WTC11 (cell line): ENCODE results near the gene CEP70. TPM values are rescaled to one million over a fixed set of nuclear protein-coding genes. Genes with fewer than 3 reads are reported as not detected.

ENCODE experiments used
- ATAC-seq: fragments of 200-7000 bp; cut with Tn5 transposase; 2 replicates; pipeline ENCODE4 v1.10.0; 2021; ENCODE audit warnings: mild to moderate bottlenecking, moderate library complexity
- CTCF ChIA-PET: fragments of 300-600 bp; sonication (Branson Sonifier 250); formaldehyde crosslinking; loops from one replicate; lab custom pipeline; 2021; ENCODE audit warnings: antibody characterized with exemption; lab: Charles Lee
- POLR2A ChIA-PET: fragments of 350-600 bp; sonication (Branson Sonifier 250); formaldehyde crosslinking; loops from one replicate; lab custom pipeline; 2021; ENCODE audit warnings: antibody characterized with exemption; lab: Charles Lee
- DNase-seq: peaks from one replicate; pipeline ENCODE4 v3.0.0; 2021; ENCODE audit warnings: low spot score
- H3K27ac Mint-ChIP-seq: 2 replicates; pipeline ENCODE4 v1.8.0; 2021; ENCODE audit warnings: mixed read lengths
- H3K27me3 Mint-ChIP-seq: 2 replicates; pipeline ENCODE4 v1.8.0; 2021; ENCODE audit warnings: low read depth, mild to moderate bottlenecking, moderate library complexity, mixed read lengths
- H3K36me3 Mint-ChIP-seq: 2 replicates; pipeline ENCODE4 v1.8.0; 2021; ENCODE audit warnings: mixed read lengths
- H3K4me1 Mint-ChIP-seq: 2 replicates; pipeline ENCODE4 v1.8.0; 2022; ENCODE audit warnings: mixed read lengths
- H3K4me3 Mint-ChIP-seq: 2 replicates; pipeline ENCODE4 v1.8.0; 2021; ENCODE audit warnings: mild to moderate bottlenecking, moderate library complexity, mixed read lengths
- H3K9me3 Mint-ChIP-seq: 2 replicates; pipeline ENCODE4 v1.8.0; 2021; ENCODE audit warnings: mixed read lengths
- EMX1 ChIP-seq: fragments of 250-450 bp; sonication (Bioruptor Pico); IDR thresholded peaks from 2 replicates; pipeline ENCODE4 v1.8.0; 2021; ENCODE audit warnings: mild to moderate bottlenecking
- GABPB1 ChIP-seq: sonication (generic); formaldehyde crosslinking; IDR thresholded peaks from 2 replicates; pipeline ENCODE4 v1.8.1; 2023; ENCODE audit warnings: mild to moderate bottlenecking, missing genetic modification reagents
- HMGA2 ChIP-seq: fragments of 250-450 bp; sonication (Bioruptor Pico); IDR thresholded peaks from 2 replicates; pipeline ENCODE4 v1.4.0; 2021; ENCODE audit warnings: mild to moderate bottlenecking, moderate library complexity
- IRF2 ChIP-seq: sonication (generic); formaldehyde crosslinking; IDR thresholded peaks from 2 replicates; pipeline ENCODE4 v1.8.0; 2022; ENCODE audit warnings: low read depth, missing genetic modification reagents, borderline replicate concordance
- JUN ChIP-seq: sonication (generic); formaldehyde crosslinking; IDR thresholded peaks from 2 replicates; pipeline ENCODE4 v1.8.0; 2023; ENCODE audit warnings: mild to moderate bottlenecking, missing genetic modification reagents
- OVOL2 ChIP-seq: fragments of 250-450 bp; sonication (Bioruptor Pico); IDR thresholded peaks from 2 replicates; pipeline ENCODE4 v1.9.0; 2021; ENCODE audit warnings: mild to moderate bottlenecking, borderline replicate concordance
- SMAD4 ChIP-seq: sonication (generic); formaldehyde crosslinking; IDR thresholded peaks from 2 replicates; pipeline ENCODE4 v1.8.0; 2022; ENCODE audit warnings: mild to moderate bottlenecking, missing genetic modification reagents
- ZBTB21 ChIP-seq: sonication (generic); formaldehyde crosslinking; IDR thresholded peaks from 2 replicates; pipeline ENCODE4 v1.8.1; 2023; ENCODE audit warnings: mild to moderate bottlenecking, missing genetic modification reagents, borderline replicate concordance
- ZNF232 ChIP-seq: sonication (generic); formaldehyde crosslinking; IDR thresholded peaks from 2 replicates; pipeline ENCODE4 v1.8.0; 2022; ENCODE audit warnings: mild to moderate bottlenecking, missing genetic modification reagents
- ZNF423 ChIP-seq: fragments of 250-450 bp; sonication (Bioruptor Pico); IDR thresholded peaks from 2 replicates; pipeline ENCODE4 v2.1.2; 2022; ENCODE audit warnings: mild to moderate bottlenecking, moderate library complexity
- total RNA-seq: library from RNA; stranded (reverse); gene quantifications from 3 replicates; pipeline ENCODE4 v1.2.3, GENCODE V29; 2021
- TF ChIP-seq, protein P1 (sequence below): sonication (generic); formaldehyde crosslinking; IDR thresholded peaks from 2 replicates; pipeline ENCODE4 v1.8.0; 2022; ENCODE audit warnings: mild to moderate bottlenecking, missing genetic modification reagents
- TF ChIP-seq, protein P2 (sequence below): fragments of 250-450 bp; sonication (Bioruptor Pico); IDR thresholded peaks from 2 replicates; pipeline ENCODE4 v1.9.0; 2021; ENCODE audit warnings: mild to moderate bottlenecking, borderline replicate concordance
- TF ChIP-seq, protein P3 (sequence below): sonication (generic); formaldehyde crosslinking; IDR thresholded peaks from 2 replicates; pipeline ENCODE4 v1.8.1; 2022; ENCODE audit warnings: mild to moderate bottlenecking, missing genetic modification reagents, moderate library complexity, borderline replicate concordance
- TF ChIP-seq, protein P4 (sequence below): sonication (generic); formaldehyde crosslinking; IDR thresholded peaks from 2 replicates; pipeline ENCODE4 v1.8.1; 2023; ENCODE audit warnings: mild to moderate bottlenecking, missing genetic modification reagents, moderate library complexity
- TF ChIP-seq, protein P5 (sequence below): sonication (generic); formaldehyde crosslinking; IDR thresholded peaks from 2 replicates; pipeline ENCODE4 v1.8.0; 2022; ENCODE audit warnings: mild to moderate bottlenecking, missing genetic modification reagents
- TF ChIP-seq, protein P6 (sequence below): sonication (generic); formaldehyde crosslinking; IDR thresholded peaks from 2 replicates; pipeline ENCODE4 v1.8.0; 2022; ENCODE audit warnings: mild to moderate bottlenecking, missing genetic modification reagents

CEP70 gene
- total RNA-seq, 1 experiment from 2014 or later, result 27.2 TPM

DNA sequence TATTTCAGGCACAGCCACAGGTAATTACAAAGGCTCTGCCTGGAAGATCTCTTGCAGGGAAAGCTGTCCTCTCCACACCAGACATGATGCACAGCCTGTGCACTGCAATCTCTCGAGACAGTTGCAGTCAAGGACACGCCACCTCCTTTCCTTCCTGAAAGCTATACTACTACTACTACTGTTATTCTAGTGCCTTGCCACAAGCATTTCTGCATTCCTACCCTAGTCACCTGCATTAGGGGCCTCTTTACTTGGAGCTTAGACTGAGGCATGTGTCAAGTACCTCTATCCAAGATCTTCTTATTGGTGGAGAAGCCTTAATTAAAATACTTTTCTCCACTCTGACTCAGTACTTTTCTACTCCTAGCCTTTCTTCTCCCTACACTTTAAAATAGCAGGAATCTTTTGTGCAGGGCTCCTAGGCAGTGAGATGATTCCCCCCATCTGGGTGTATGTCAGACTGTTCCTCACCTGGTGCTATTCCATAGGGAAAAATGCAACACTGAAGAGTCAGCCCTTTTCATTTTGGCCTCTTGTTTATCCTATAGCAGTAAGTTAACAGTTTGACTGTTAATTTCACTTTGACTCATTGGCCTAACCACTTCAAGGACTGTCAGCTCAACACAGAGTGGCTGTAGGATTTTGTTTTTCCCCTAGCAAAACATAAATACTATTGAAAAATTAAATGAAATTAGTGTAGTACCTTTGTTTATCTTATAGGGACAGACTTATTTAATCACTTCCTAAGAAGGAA, 80.8 kb downstream of the CEP70 start:
- ChIA-PET CTCF (interaction anchor here (0.7 to 2.5 kb wide), 3 partner anchors 34 to 816 kb away, joined by 3 to 10 read pairs (median 9); no protein-coding TSS in a partner anchor), POLR2A (interaction anchor here (0.6 kb wide), 1 partner anchor 455 kb away, joined by 7 read pairs; no protein-coding TSS in a partner anchor)
- DNase-seq (no peak), ATAC-seq (peak; percentile 36; the same call in 1 of the 2 replicates)
- Mint-ChIP-seq H3K36me3 (peaks cover 26% of the 10 kb centered on the region), H3K4me3 (no peak overlapping the region), H3K9me3 (peaks cover 16% of the 10 kb centered on the region), H3K27me3 (no peaks in the 10 kb centered on the region), H3K27ac (no peak overlapping the region), H3K4me1 (peaks cover 10% of the 10 kb centered on the region)
- TF ChIP-seq, protein P1, sequence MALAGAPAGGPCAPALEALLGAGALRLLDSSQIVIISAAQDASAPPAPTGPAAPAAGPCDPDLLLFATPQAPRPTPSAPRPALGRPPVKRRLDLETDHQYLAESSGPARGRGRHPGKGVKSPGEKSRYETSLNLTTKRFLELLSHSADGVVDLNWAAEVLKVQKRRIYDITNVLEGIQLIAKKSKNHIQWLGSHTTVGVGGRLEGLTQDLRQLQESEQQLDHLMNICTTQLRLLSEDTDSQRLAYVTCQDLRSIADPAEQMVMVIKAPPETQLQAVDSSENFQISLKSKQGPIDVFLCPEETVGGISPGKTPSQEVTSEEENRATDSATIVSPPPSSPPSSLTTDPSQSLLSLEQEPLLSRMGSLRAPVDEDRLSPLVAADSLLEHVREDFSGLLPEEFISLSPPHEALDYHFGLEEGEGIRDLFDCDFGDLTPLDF (CRISPR knock-in tag), result no peak
- TF ChIP-seq EMX1 (CRISPR knock-in tag), result no peak

DNA sequence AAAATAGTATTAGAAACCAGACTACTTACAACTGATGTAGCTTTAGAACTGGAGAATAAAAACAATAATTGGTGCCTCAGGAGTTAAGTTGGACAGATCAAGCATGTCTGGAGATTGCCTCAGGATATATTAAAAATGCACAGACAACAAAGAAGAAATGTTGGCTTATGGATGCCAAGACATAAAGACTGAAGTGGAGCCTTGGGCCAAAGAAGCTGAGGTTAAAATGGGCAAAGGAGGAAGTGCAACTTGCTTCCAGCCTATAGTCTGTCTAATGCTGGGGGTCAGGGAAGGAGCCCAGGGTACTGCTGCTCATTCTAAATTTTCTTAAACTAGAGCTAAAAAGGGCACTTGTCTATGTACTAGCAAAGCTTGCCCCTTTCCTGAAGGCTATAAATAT, 82.1 kb downstream of the CEP70 start:
- Mint-ChIP-seq H3K4me1 (peaks cover 10% of the 10 kb centered on the region), H3K27ac (no peak overlapping the region), H3K9me3 (peaks cover 11% of the 10 kb centered on the region), H3K27me3 (no peaks in the 10 kb centered on the region), H3K36me3 (peaks cover 16% of the 10 kb centered on the region), H3K4me3 (no peak overlapping the region)
- POLR2A ChIA-PET, result no interaction called here
- ATAC-seq (no peak), DNase-seq (no peak)
- CTCF ChIA-PET, result interaction anchor here (0.6 to 2.5 kb wide), 4 partner anchors 33 to 411 kb away, joined by 3 to 10 read pairs (median 6); no protein-coding TSS in a partner anchor
- TF ChIP-seq, protein P2, sequence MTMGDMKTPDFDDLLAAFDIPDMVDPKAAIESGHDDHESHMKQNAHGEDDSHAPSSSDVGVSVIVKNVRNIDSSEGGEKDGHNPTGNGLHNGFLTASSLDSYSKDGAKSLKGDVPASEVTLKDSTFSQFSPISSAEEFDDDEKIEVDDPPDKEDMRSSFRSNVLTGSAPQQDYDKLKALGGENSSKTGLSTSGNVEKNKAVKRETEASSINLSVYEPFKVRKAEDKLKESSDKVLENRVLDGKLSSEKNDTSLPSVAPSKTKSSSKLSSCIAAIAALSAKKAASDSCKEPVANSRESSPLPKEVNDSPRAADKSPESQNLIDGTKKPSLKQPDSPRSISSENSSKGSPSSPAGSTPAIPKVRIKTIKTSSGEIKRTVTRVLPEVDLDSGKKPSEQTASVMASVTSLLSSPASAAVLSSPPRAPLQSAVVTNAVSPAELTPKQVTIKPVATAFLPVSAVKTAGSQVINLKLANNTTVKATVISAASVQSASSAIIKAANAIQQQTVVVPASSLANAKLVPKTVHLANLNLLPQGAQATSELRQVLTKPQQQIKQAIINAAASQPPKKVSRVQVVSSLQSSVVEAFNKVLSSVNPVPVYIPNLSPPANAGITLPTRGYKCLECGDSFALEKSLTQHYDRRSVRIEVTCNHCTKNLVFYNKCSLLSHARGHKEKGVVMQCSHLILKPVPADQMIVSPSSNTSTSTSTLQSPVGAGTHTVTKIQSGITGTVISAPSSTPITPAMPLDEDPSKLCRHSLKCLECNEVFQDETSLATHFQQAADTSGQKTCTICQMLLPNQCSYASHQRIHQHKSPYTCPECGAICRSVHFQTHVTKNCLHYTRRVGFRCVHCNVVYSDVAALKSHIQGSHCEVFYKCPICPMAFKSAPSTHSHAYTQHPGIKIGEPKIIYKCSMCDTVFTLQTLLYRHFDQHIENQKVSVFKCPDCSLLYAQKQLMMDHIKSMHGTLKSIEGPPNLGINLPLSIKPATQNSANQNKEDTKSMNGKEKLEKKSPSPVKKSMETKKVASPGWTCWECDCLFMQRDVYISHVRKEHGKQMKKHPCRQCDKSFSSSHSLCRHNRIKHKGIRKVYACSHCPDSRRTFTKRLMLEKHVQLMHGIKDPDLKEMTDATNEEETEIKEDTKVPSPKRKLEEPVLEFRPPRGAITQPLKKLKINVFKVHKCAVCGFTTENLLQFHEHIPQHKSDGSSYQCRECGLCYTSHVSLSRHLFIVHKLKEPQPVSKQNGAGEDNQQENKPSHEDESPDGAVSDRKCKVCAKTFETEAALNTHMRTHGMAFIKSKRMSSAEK (CRISPR knock-in tag), result no peak
- TF ChIP-seq, protein P3, sequence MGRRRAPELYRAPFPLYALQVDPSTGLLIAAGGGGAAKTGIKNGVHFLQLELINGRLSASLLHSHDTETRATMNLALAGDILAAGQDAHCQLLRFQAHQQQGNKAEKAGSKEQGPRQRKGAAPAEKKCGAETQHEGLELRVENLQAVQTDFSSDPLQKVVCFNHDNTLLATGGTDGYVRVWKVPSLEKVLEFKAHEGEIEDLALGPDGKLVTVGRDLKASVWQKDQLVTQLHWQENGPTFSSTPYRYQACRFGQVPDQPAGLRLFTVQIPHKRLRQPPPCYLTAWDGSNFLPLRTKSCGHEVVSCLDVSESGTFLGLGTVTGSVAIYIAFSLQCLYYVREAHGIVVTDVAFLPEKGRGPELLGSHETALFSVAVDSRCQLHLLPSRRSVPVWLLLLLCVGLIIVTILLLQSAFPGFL, result no peak
- no peak for TF ChIP-seq JUN (CRISPR knock-in tag)
- TF ChIP-seq IRF2 (CRISPR knock-in tag), result no peak
- no peak for TF ChIP-seq SMAD4 (CRISPR knock-in tag)
- TF ChIP-seq, protein P4, sequence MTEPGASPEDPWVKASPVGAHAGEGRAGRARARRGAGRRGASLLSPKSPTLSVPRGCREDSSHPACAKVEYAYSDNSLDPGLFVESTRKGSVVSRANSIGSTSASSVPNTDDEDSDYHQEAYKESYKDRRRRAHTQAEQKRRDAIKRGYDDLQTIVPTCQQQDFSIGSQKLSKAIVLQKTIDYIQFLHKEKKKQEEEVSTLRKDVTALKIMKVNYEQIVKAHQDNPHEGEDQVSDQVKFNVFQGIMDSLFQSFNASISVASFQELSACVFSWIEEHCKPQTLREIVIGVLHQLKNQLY (CRISPR knock-in tag), result no peak
- no peak for TF ChIP-seq ZNF232 (CRISPR knock-in tag)
- no peak for TF ChIP-seq ZBTB21 (CRISPR knock-in tag)
- no peak for TF ChIP-seq ZNF423 (CRISPR knock-in tag)
- no peak for TF ChIP-seq HMGA2 (CRISPR knock-in tag)
- TF ChIP-seq, protein P5, sequence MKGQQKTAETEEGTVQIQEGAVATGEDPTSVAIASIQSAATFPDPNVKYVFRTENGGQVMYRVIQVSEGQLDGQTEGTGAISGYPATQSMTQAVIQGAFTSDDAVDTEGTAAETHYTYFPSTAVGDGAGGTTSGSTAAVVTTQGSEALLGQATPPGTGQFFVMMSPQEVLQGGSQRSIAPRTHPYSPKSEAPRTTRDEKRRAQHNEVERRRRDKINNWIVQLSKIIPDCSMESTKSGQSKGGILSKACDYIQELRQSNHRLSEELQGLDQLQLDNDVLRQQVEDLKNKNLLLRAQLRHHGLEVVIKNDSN (CRISPR knock-in tag), result no peak
- TF ChIP-seq, protein P6, sequence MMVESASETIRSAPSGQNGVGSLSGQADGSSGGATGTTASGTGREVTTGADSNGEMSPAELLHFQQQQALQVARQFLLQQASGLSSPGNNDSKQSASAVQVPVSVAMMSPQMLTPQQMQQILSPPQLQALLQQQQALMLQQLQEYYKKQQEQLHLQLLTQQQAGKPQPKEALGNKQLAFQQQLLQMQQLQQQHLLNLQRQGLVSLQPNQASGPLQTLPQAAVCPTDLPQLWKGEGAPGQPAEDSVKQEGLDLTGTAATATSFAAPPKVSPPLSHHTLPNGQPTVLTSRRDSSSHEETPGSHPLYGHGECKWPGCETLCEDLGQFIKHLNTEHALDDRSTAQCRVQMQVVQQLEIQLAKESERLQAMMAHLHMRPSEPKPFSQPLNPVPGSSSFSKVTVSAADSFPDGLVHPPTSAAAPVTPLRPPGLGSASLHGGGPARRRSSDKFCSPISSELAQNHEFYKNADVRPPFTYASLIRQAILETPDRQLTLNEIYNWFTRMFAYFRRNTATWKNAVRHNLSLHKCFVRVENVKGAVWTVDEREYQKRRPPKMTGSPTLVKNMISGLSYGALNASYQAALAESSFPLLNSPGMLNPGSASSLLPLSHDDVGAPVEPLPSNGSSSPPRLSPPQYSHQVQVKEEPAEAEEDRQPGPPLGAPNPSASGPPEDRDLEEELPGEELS, result no peak
- TF ChIP-seq GABPB1 (CRISPR knock-in tag), result no peak
- TF ChIP-seq OVOL2 (CRISPR knock-in tag), result no peak
